Measurements from ENCODE around the gene RMND1. TPM values are rescaled to one million over a fixed set of nuclear protein-coding genes. Genes with fewer than 3 reads are reported as not detected.
"Not testable (repeated sequence)": the region's sequence is repeated elsewhere in the genome, so short reads cannot be mapped to it uniquely, and the experiment has no call there.

RMND1 gene
- total RNA-seq, 1 experiment from 2014 or later, result 27.4 TPM

GRCh38 chr6:151356983-151357382 is 94.9 kb downstream of the RMND1 start:
- not testable (repeated sequence) for DNase-seq (ENCODE audit: extremely low read depth, low read depth)

Small RNAs within 50 kb of the gene (small RNA-seq; reads per million reads assigned to genes)
- 0 reads per million in 2 experiments for gene RF00019

Other genes starting within 250 kb of the RMND1 start
- gene AKAP12, start 212.2 kb downstream of the RMND1 start, total RNA-seq (2014; rRNA removed; shearing (Covaris generic)), result 7.8 and 8.8 TPM in 2 replicates
- 10.8 and 11.1 TPM in 2 replicates for gene ZBTB2, start 60.6 kb downstream of the RMND1 start, total RNA-seq (2014; rRNA removed; shearing (Covaris generic))
- not detected in 2 replicates for gene CCDC170, start 41.9 kb upstream of the RMND1 start, total RNA-seq (2014; rRNA removed; shearing (Covaris generic))

Measured in NCI-H460 (cell line).